Panc1 (cell line): Measurements from ENCODE around the gene RARB.

Experiments used
- POLR2AphosphoS5 ChIP-seq: IDR thresholded peaks from 2 replicates; pipeline ENCODE4 v1.6.1; 2012; ENCODE audit warnings: mild to moderate bottlenecking, low read depth, low read length, moderate library complexity
- TF ChIP-seq, protein P1 (sequence below): fragments of 450-650 bp; IDR thresholded peaks from 2 replicates; pipeline ENCODE4 v1.5.1; 2017; ENCODE audit warnings: mild to moderate bottlenecking

DNA sequence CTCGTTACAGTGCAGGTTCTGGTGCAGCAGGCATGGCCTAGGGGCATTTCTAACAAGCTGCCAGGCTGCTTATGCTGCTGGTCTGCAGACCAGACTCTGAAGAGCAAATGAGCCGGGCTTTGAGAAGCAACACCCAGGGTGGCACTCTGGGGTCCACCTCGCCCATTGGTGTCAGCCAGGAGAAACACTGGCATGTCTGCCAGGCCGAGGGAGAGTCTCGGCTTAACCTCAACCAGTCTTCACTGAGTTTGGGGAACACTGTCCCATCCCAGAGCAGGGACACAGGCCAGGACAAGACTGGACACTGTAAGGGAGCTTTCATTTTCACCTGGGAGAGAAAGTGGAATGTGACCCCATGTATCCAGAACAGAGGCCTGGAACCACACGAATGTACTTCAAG lies 143.2 kb downstream of the RARB start:
- TF ChIP-seq, protein P1, sequence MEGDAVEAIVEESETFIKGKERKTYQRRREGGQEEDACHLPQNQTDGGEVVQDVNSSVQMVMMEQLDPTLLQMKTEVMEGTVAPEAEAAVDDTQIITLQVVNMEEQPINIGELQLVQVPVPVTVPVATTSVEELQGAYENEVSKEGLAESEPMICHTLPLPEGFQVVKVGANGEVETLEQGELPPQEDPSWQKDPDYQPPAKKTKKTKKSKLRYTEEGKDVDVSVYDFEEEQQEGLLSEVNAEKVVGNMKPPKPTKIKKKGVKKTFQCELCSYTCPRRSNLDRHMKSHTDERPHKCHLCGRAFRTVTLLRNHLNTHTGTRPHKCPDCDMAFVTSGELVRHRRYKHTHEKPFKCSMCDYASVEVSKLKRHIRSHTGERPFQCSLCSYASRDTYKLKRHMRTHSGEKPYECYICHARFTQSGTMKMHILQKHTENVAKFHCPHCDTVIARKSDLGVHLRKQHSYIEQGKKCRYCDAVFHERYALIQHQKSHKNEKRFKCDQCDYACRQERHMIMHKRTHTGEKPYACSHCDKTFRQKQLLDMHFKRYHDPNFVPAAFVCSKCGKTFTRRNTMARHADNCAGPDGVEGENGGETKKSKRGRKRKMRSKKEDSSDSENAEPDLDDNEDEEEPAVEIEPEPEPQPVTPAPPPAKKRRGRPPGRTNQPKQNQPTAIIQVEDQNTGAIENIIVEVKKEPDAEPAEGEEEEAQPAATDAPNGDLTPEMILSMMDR: no peak
- TF ChIP-seq POLR2AphosphoS5: no peak
